Testis (tissue), 3 donors: Measurements from ENCODE around the gene NKD1. TPM values are rescaled to one million over a fixed set of nuclear protein-coding genes. Genes with fewer than 3 reads are reported as not detected.

Experiments
- DNase-seq: peaks from one replicate; pipeline ENCODE4 v3.0.0-alpha.2; 2019
- H3K27ac ChIP-seq, 2 donors: fragments of 200-600 bp; sonication (generic); one replicate each; pipeline ENCODE4 v1.5.1; 2019
- H3K27me3 ChIP-seq: fragments of 200-600 bp; sonication (generic); one replicate; pipeline ENCODE4 v1.5.1; 2019
- H3K36me3 ChIP-seq: fragments of 200-600 bp; sonication (generic); one replicate; pipeline ENCODE4 v1.5.1; 2017; ENCODE audit warnings: low read depth; ENCODE audit errors: missing control alignments
- H3K4me1 ChIP-seq: fragments of 200-600 bp; sonication (generic); one replicate; pipeline ENCODE4 v1.5.1; 2019
- H3K4me3 ChIP-seq, 2 donors: fragments of 200-600 bp; sonication (generic); one replicate each; pipeline ENCODE4 v1.5.1; 2017 to 2019
- H3K9me3 ChIP-seq: fragments of 200-600 bp; sonication (generic); one replicate; pipeline ENCODE4 v1.5.1; 2017
- POLR2A ChIP-seq: fragments of 450-650 bp; IDR thresholded peaks from one replicate; pipeline ENCODE4 v1.6.1; 2017; ENCODE audit warnings: antibody characterized with exemption, mild to moderate bottlenecking, moderate library complexity
- WGBS, 2 donors: methylation state at CpG; one replicate each; pipeline ENCODE4 v1.1.5; 2018; 5-methylcytosine and 5-hydroxymethylcytosine counted together
- intact Hi-C: fragments of 100-400 bp; cut with DNase I; formaldehyde crosslinking; loops from one replicate; pipeline ENCODE4 v1.15.1; 2023; ENCODE audit warnings: low total_unique reads
- polyA plus RNA-seq: library from polyadenylated mRNA; stranded (reverse); fragments of 350-450 nt; fragmentation: Illumina TruSeq; extraction: RNeasy Lipid Tissue Mini Kit (QIAGEN cat#74804); gene quantifications from one replicate; pipeline ENCODE4 v1.2.3, GENCODE V29; 2014; ENCODE audit warnings: low read depth, low replicate concordance; ENCODE audit not compliant: insufficient read depth
- total RNA-seq, 2 donors: library from RNA; depleted of rRNA; stranded (reverse); fragments of >200 nt; gene quantifications; one replicate each; pipeline ENCODE4 v1.2.3, GENCODE V29; 2016
- TF ChIP-seq, protein P1 (sequence below), 3 experiments: fragments of 450-650 bp in 2 of 3; fragments of 200-600 bp in 1 of 3; sonication (generic) in 1 of 3; IDR thresholded peaks; one replicate each; pipeline ENCODE4 v1.5.1; 2016 to 2019; ENCODE audit warnings: antibody characterized with exemption in 3 of 3, mild to moderate bottlenecking in 2 of 3, moderate library complexity in 1 of 3

NKD1 gene
- total and polyA plus RNA-seq, 3 donors from 2014 or later, result 5.9 to 14.4 (median 8.4) TPM

DNA sequence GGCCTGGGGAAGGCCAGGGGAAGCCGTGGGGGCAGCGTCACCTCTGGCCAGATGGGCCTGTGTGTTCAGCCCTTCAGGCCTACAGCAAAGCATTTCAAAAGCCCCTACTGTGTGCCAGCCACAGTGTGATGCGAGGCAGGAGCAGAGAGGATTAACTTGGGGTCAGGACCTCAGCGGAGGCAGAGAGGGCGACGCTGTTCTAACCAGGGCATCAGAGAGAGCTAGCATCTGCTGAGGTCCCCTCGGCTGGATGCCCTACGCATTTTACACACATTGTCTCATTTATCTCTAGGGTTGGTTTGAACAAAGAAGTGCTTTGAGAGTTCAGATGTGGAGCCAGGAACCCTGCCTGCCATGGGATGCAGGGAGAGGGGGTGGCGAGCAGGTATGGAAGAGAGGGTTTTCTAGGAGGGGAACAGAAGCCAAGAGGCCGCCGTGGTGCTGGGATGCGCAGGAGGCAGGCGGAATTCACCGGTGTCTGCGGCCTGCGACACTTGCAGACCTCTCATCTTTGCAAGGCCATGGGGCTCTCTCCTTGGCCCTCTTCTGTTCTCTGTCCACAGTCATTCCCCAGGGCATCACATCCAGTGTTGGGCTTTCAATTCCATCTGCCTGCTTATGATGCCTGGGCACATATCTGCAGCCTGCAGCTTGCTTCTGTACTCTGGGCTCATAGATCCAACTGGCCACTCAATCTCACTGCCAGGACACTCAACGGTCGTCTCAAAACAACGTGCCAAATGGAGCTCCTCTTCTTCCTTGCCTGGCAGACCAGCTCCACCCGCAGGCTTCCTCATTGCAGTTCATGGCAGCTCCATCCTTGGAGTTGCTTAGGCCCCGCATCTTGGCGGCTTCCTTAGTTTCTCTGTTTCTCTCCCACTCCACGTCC lies 8.1 kb upstream of the NKD1 start:
- Histone ChIP-seq H3K4me3 (no peak overlapping the region), H3K4me1 (no peaks in the 10 kb centered on the region), H3K36me3 (no peaks in the 10 kb centered on the region), H3K27ac (no peak overlapping the region), H3K27me3 (no peaks in the 10 kb centered on the region), H3K9me3 (no peaks in the 10 kb centered on the region)
- 82 to 83% methylated on average over 22 to 23 of the region's 23 CpGs for WGBS, 2 donors
- intact Hi-C loops, result no loop called here
- TF ChIP-seq, protein P1, sequence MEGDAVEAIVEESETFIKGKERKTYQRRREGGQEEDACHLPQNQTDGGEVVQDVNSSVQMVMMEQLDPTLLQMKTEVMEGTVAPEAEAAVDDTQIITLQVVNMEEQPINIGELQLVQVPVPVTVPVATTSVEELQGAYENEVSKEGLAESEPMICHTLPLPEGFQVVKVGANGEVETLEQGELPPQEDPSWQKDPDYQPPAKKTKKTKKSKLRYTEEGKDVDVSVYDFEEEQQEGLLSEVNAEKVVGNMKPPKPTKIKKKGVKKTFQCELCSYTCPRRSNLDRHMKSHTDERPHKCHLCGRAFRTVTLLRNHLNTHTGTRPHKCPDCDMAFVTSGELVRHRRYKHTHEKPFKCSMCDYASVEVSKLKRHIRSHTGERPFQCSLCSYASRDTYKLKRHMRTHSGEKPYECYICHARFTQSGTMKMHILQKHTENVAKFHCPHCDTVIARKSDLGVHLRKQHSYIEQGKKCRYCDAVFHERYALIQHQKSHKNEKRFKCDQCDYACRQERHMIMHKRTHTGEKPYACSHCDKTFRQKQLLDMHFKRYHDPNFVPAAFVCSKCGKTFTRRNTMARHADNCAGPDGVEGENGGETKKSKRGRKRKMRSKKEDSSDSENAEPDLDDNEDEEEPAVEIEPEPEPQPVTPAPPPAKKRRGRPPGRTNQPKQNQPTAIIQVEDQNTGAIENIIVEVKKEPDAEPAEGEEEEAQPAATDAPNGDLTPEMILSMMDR (IDR thresholded peaks at IDR 0.05), result no peak
- TF ChIP-seq POLR2A, result no peak
- no peak for DNase-seq

DNA sequence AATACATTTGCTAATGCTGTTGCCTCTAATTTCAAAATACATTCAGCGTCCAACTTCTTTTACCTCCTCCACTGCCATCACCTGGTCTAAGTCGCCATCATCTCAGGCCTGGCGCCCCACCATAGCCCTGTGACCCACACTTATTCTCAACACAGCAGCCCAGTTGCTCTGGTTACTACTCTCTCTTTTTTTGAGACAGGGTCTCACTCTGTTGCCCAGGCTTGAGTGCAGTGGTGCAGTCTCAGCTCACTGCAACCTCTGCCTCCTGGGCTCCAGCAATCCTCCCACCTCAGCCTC lies 7.5 kb upstream of the NKD1 start:
- no peaks in the 10 kb centered on the region for H3K9me3 ChIP-seq
- no peaks in the 10 kb centered on the region for H3K4me1 ChIP-seq
- TF ChIP-seq, protein P1 (IDR thresholded peaks at IDR 0.05), result no peak
- TF ChIP-seq POLR2A, result no peak
- H3K27me3 ChIP-seq, result no peaks in the 10 kb centered on the region
- no peak overlapping the region for H3K27ac ChIP-seq
- no peak overlapping the region for H3K4me3 ChIP-seq
- 92 to 99% methylated on average over 3 of the region's 3 CpGs for WGBS, 2 donors
- no peaks in the 10 kb centered on the region for H3K36me3 ChIP-seq
- intact Hi-C loops, result no loop called here
- no peak for DNase-seq

DNA sequence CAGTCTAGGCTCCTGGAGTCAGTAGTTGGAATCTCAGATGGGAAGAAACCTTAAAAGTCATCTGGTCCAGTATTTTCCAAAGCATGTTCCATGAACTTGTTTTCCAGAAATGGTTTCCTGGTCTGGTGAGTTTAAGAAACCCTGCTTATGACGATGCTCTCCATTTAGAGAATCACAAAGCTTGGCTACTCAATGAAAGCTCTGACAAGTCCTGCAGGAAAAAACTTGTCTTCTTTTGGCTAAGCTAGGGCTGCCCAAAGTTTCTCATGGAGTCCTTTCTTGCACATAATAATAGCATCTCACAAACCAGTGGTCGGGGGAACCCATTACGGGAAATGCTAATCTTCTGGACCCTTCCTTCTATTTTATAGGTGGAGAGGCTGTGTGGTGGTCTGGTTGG lies 5.5 kb upstream of the NKD1 start:
- no peak for DNase-seq
- Histone ChIP-seq H3K27ac (no peak overlapping the region), H3K36me3 (no peaks in the 10 kb centered on the region), H3K27me3 (no peaks in the 10 kb centered on the region), H3K4me3 (no peak overlapping the region), H3K9me3 (no peaks in the 10 kb centered on the region), H3K4me1 (peaks cover 4% of the 10 kb centered on the region)
- no peak for TF ChIP-seq POLR2A
- TF ChIP-seq, protein P1 (IDR thresholded peaks at IDR 0.05), result no peak
- intact Hi-C loops, result no loop called here
- whole genome bisulfite sequencing, 2 donors, result 96 to 98% methylated on average over 3 of the region's 3 CpGs

DNA sequence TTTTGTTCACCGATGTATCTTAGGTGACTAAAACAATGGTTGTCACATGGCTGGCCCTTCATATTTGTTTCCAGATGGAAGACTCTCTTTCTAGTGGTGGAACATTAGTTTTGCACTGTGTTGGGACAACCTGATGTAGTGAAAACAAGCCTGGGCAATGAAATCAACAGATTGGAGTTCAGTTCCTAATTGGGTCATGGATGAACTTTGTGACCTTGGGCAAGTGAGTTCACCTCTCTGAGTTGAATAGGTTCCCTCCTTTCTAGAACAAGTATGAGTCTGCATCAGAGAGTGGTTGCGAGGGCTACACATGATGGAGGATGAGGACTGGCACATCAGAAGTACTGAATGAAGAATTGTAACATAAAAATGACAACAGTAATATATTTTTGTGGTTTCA lies 2.1 kb upstream of the NKD1 start:
- no peak overlapping the region for H3K4me3 ChIP-seq
- no peaks in the 10 kb centered on the region for H3K27me3 ChIP-seq
- no peaks in the 10 kb centered on the region for H3K36me3 ChIP-seq
- TF ChIP-seq, protein P1 (IDR thresholded peaks at IDR 0.05), result no peak
- no peak for TF ChIP-seq POLR2A
- intact Hi-C loops, result no loop called here
- peaks cover 4% of the 10 kb centered on the region for H3K4me1 ChIP-seq
- 84 to 97% methylated on average over 2 of the region's 2 CpGs for WGBS, 2 donors
- H3K9me3 ChIP-seq, result no peaks in the 10 kb centered on the region
- no peak for DNase-seq
- no peak overlapping the region for H3K27ac ChIP-seq
